ENCODE data around the gene FRMD1.

The FRMD1 gene

DNA sequence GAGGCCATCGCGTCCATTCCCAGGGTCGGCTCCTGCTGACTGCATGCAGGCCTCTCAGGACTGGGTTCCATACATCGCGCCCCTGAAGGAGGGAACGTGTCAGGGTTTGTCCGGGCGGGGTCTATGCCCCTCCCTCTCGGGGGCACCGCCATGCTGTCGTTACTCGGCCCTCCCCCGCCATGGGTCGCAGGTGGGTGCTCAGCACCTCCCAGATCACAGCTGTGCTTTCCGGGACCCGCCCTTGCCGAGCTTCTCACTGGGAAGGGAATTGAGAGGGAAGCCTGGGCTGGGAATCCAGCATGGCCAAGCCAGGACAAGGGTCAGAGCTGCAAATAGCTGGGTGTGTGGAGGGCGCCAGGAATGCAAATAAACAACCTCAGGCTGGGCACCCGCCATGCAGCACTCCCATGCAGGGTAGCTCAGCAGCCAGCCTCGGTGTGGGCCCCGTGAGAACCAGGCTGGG is at the start of gene FRMD1:
Gene FRMD1 (minus strand): TSS at position 270 of the 463 bp plus-strand sequence. CDS start 118 bp downstream, at position 152.
- DNase-seq (ENCODE audit: insufficient read length, low spot score) = no peak
- FAIRE-seq = no peak

DNA sequence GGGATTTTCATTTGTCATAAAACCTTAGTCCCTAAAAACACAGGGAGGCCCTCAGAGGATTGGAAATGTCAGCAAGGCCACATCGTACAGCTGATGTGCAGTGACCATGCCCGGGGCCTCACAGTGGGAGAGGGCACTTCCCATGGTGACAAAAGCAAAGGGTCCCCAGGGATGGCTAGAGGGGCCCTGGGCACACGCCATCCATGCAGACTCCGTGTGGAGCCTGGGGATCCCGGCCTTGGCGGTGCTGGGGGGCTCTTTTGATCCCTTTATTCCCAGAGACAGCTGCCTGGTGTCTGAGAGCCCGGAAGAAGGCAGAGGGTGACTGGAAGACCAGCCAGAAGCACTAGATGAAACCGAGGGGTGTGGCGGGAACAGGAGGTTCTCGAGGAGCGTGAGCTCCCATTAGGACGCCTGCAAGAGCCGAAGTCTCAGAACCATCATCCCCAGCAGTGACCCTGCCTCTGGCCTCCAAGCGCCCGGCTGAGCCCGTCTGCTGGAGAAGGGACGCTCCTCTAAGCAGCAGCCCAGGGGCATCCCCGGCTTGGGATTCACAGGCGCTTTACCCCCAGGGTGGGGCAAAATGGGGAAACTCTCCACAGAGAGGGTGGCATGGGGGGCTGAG is 49.1 kb upstream of the FRMD1 start:
- DNase-seq (ENCODE audit: insufficient read length, low spot score) = no peak
- FAIRE-seq = no peak

DNA sequence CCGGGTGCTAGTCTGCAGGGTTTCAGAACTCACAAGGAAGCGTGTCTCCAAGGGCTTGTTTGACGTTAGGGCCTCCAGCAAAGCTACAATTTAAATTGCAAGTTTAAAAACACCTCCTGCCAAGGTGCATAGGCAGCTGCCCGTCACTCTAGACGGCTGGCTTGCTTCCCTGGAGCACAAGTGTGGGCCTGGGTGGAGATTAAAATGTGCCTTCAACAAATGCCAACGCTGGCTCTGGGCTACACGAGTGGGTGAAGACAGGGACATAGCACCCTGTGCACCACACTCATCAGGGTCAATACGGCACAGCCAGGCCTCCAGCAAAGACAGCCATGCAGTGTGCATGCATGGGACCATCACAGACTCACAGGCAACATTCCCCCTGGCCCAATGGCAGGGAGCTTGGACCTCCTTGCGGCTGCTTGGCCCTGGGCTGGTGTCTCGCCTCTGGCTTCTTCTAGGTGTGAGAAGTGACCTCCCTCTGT is 48.4 kb upstream of the FRMD1 start:
- DNase-seq (ENCODE audit: insufficient read length, low spot score) = no peak
- FAIRE-seq = no peak

DNA sequence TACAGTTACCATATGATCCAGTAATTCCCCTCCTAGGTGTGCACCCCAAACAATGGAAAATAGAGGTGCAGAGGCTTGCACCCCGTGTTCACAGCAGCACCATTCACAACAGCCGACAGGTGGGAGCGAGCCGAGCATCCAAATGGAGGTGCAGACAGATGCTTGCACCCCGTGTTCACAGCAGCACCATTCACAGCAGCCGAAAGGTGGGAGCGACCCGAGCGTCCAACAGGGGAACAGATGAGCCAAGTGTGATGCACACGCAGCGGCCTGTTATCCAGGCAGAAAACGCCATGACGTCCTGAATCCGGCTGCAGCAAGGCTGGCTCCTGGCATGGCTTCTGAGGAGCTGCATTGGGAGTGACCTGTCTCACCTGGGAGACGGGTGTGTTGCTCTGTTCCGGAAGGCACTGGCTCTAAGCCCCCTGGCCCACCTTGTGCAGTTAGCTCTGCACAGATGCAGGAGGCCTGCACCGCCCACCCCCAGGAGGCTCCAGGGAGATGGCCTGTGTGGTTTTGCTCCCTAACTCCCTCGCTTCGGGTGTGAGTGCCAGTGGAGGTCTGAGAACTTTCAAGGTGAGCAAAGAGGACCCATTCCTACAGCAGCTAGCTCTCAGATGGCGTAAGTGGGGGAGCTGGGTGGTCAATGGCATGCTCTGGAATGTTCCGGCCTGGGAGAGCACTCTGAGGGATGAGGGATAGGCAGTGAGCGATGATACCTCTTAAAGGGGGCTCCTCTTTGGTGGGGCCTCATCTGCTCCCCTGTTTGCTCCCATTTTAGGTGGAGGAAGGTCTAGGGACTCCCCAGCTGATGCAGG is 47.8 kb upstream of the FRMD1 start:
- no peak for FAIRE-seq
- no peak for DNase-seq (ENCODE audit: insufficient read length, low spot score)

DNA sequence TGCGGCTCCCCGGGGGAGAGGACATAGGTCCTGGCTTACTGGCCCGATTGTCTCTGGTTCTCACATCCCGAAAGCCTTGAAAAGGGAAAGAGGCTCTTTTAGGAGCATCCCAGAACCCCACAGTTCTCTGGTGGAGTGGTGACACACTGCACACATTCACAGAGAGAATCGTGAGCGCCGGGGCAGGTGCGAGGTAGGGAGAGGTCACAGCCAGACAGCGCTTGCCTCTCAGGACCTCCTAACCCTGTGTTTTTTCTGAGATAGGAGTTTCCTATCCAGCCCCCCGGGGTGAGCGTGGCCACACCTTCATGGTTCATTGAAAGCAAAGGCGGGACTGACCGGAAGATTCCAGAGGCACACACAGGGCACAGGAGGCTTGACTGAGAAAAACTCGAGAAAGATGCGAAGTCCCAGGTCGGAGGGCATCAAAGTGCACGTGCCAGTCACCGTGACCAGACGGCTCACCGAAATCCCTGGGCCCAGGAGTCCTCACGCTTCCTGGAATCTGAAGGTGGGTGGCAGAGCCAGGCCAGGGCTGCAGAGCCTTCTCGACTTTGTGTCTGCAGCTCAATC is 46.5 kb upstream of the FRMD1 start:
- FAIRE-seq (no peak), DNase-seq (ENCODE audit: insufficient read length, low spot score) (no peak)

DNA sequence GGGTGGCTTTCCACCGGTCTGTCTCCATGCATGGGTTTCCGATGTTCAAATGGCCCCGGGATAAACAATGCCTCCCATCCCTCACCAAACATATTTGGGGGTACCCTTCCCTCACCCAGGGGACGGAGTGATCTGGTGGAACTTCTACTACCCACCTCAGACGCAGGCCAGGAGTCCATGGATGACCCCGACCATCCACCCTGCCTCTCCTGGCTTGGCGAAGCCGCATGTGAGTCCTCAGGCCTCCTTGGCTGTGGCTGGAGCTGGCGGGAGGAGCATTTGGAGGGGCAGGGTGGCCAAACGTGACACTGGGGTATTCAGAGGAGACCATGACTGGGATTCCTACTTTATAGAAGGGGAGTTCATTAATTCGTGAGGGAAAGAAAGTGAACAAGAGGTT is 45.9 kb upstream of the FRMD1 start:
- FAIRE-seq = no peak
- no peak for DNase-seq (ENCODE audit: insufficient read length, low spot score)

DNA sequence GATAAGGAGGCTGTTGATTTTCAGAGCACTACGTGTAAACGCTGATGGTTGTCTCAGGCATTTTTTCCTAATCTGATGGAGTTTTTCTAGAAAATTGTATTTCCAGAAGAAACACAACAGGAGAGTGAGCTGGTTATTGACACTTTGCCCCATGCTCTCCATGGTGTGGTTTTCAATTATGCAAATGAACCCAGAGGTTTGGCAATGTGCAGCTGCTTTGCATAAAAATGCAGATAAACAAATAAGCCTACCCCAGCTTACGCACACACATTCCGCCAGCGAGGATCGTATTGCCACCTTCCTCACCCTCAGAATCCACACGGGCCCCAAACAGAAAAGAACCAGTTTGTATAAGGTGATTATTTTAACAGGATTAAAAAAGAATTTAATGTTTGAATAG is 45.1 kb upstream of the FRMD1 start:
- FAIRE-seq (no peak), DNase-seq (ENCODE audit: insufficient read length, low spot score) (no peak)

DNA sequence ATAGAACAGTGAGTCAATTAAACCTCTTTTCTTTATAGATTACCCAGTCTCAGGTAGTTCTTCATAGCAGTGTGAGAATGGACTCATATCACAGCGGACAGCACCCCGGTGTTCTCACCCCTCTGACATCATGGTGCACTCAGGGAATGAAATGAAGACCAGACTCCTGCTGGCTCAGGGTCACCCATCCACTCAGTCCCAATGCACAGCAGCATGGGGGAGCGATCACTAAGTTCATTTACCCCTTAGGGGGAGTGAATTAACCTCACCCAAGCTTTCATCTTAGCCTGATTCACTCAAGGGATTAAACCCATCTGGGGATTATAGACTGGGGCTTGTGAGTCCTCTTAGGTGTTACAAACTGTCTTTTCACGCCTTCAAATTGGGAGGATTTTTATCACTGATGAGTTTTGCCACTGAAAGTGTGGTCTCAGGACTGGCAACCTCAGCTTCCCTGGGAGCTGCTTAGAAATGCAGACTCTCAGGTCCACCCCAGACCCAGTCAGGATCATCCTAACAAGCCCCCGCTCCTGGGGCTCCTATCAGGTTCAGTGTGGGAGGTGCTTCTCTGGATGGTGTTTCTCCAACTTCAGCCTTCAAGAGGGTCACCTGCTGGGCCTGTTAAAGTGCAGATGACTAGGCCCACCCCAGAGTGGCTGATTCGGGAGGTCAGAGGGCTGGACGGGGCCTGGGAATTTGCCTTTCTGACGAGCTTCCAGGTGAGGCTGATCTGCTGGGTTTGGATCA is 44.3 kb upstream of the FRMD1 start:
- DNase-seq (ENCODE audit: insufficient read length, low spot score) = no peak
- FAIRE-seq = no peak

DNA sequence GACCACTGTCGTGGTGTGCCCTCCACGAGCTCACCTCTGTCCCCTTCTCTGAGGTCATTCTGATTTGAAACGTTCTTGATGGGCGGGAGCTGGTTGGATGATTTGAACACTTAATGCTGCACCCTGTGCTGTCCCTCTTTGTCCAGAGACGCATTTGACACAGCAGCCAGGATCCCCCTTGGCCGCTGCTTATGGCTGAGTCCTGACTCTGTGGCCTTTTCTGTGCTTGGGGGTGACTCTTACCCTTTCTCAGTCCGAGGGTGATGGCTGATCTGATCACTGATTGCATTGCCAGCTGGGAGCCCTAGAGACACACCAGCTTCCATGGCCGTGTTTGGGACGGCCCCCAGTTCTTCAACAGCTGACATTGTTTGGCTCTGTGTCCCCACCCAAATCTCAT is 43.5 kb upstream of the FRMD1 start:
- FAIRE-seq (no peak), DNase-seq (ENCODE audit: insufficient read length, low spot score) (no peak)

DNA sequence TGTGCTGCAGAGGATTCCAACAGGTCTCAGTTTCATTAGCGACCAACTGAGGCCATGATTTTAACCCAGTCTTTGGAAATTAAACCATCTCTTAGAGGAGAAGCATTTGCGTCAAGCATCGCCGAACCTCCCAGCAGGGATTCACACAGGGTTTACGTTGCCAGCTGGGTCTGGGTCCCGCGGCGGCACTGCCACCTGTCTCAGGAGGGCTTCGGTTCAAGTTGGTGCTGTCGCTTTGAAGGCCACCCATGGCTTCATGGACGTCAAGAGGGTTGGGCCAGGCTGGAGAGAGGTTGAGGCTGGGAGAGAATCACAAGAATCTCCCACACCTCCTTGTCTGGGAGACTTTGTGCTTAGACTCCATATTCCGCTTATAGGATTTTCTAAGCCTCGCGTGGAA is 43.0 kb upstream of the FRMD1 start:
- DNase-seq (ENCODE audit: insufficient read length, low spot score) = no peak
- FAIRE-seq = no peak

DNA sequence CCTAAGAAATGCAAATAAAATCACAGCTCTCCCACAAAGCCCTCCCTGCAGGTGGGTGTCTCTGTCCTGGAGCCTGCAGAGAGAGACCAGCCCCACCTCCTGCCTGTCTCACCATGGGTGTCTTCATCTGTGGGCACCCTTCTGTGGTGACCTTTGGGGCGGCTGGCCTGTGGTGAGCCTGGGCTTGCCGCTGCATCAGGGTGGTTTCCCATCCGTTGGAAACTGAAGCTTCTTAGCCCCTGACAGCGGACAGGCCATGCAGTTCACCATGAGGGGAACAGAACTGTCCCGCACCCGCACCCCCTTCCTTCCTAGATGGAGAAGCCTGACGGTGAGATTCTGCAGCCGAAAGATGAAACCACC is 42.3 kb upstream of the FRMD1 start:
- no peak for FAIRE-seq

DNA sequence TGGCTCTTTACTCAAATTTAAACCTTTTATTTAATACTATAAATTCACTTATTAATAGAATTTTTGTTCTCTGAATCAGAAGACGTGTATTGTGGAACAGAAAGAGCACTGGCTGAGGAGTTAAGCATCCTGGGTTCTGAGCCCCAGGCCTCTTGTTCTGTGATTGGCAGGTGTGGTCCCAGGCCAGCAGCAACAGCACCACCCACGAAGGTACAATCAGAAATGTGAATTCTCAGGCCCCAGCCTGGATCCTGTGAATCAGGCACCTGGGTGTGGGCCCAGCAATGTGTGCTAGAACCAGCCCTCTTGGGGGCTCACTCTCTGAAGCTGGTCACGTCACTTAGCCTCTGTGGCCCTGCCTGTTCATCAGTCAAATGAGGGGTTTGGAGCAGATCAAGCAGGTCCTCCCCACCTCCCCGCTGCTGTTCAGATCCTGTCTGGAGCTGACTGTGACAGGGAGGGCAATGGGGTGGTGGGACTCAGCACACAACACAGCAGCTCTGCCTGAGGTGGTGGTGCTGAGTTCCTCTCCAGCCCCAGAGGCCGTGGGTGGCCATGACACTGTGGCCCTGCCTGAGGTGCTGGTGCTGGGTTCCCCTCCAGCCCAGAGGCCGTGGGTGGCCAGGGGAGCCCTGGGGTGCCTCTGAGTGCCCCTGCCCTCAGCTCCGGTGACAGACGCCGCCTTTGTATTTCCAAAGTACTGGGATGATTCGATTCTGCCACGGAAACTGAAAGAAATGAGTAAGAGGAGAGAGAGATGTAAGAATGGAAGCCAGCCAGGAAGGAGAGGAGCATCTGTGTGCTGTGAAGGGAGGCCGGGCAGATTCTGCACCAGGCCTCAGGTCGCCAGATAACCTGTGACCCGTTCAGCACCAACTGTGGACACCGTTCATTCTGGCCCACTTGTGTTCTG is 41.6 kb upstream of the FRMD1 start:
- FAIRE-seq (no peak), DNase-seq (ENCODE audit: insufficient read length, low spot score) (no peak)

More for the DNA sequence above, 42.3 kb upstream of the FRMD1 start:
- DNase-seq (ENCODE audit: insufficient read length, low spot score) = no peak

DNA sequence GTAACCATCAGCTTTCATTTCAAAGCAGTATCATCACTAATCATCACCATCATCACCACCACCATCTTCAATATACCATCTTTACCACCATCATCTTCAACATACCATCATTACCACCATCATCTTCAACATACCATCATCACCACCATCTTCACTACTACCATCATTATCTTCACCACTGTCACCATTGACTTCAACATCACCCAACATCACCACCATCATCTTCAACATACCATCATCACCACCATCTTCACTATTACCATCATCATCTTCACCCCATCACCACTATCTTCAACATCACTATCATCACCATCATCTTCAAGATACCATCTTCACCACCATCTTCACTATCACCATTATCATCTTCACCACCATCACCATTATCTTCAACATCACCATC is 40.5 kb upstream of the FRMD1 start:
- DNase-seq (ENCODE audit: insufficient read length, low spot score) (no peak), FAIRE-seq (peak; percentile 91)

DNA sequence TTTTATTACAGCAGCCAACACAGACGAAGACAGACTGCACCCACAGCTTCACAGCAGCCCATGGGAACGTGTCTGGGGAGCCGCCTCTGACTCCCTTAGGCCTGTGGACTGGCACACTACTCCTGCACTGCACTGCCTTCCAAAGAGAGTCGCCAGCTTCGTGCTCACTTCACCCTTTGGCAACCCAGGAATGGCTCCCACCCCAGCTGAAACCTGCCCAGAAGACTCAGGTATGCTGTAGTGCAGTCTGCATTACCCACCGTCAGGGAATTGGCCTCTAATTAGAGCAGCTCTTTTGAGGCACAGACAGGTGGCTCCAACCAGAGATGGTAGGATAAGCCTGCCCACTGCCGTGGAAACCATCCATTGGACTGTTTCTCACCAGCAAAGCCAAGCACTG is 39.9 kb upstream of the FRMD1 start:
- FAIRE-seq (no peak), DNase-seq (ENCODE audit: insufficient read length, low spot score) (no peak)

DNA sequence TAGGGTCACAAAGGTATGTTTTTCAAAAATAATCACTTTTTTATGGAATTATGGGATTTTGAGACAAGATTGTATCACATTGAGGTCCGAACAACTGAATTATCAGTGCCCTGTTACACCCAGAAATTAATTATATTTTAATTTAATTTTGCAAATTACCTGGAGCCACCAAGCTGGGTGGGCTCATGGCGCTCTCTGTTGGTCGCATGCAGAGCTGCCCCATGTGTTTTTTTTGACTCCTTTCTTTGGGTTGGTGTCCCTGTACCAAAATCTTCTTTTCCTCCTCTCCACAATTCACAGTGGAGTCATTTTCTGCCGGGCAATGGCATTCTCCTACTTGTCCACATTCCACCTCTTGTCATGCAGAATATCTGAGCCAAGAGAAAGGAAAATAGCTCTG is 38.9 kb upstream of the FRMD1 start:
- FAIRE-seq (no peak), DNase-seq (ENCODE audit: insufficient read length, low spot score) (no peak)

DNA sequence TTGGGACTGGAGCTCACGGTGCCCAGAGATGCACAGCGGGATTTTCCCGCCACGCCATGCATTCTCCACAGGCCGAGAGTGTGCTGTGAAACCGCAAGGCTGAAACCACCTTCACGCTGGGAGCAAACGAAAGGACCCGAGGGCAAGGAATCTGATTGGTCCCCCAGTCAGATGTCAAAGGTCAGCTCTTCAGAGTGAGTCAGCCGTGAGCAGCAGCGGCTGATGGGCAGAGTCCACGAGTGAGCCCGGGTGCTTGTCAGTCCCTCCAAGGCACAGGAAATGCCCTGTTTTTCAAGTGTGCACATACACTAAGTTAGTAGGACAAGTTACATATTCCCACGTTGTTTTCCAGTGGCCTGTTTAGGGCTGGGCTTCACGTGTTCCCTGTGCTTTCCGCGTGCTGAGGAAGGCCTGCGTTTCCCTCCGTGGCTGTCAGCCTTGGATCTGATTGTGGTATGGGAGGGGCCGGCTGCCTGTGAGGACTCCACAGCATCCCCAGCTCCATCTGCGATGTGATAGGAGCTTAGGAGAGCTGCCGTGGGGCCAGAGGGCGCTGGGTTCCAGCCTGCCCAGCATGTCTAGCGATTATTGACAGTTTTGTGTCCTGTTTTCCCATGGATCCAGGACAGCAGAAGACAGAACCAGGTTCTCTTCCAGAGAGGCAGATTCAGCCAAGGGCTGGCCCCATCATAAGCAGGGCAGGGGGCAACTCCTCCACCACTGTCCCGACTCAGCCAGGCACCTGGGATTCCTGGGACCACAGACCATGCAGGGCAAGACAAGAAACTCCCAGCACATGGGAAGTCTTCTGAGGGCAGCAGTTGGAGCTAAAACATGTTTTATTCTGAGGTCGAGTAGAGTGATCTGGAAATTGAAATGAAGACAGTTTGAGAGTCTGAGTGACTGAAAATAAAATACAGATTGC is 38.2 kb upstream of the FRMD1 start:
- FAIRE-seq = no peak

DNA sequence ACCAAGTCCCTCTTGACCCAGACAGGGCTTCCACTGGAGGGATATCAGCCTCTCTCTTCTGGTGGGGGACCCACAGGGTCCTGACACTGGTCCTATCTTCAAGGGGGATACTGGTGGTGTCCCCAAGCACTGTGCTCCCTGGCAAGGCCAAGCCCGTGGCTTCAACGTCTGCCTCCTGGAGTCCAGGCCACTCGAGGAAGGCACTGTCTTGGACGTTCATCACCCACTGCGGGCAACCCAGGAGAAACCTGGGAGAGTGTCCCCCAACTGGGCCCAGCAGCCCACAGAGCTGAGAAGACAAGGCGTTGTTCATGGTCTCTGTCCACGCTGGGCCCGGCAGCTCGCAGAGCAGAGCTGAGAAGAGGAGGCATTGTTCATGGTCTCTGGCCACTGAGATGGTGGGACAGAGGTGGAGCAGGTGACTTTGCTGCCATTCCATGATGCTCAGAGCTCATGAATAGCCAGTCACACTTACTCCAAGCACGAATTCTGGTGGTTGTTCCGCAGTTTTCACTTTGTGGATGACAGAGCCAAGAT is 37.5 kb upstream of the FRMD1 start:
- DNase-seq (ENCODE audit: insufficient read length, low spot score) = no peak
- FAIRE-seq = no peak

More for the DNA sequence above, 38.2 kb upstream of the FRMD1 start:
- DNase-seq (ENCODE audit: insufficient read length, low spot score) = no peak

DNA sequence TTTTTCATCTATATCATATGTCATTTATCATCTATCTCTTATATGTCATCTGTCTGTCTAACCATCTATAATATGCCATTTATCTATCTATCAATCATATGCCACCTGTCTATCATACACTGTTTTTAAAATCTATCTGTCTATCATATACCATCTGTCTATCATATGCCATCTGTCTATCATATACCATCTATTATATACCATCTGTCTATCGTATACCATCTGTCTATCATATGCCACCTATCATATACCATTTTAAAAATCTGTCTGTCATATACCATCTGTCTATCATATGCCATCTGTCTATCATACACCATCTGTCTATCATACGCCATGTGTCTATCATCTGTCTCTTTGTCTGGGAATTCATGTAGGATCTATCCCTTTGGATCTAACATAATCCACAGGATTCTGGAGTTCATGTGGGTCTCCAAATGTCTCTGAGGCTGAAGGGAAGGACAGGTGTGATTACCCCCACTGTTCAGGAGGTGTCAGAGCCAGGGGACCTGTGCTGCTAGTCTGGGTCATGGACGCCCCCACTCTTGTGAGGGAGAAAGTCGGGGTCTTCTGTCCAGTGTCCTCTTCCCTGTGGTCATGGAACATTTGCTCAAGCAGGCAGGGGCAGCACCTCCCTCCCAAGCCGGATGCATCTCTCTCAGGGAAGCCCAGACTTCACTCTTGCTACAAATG is 36.9 kb upstream of the FRMD1 start:
- FAIRE-seq = no peak
- DNase-seq (ENCODE audit: insufficient read length, low spot score) = no peak
